Measurements from ENCODE around the gene ACSL5. TPM values are rescaled to one million over a fixed set of nuclear protein-coding genes. Genes with fewer than 3 reads are reported as not detected.

The ACSL5 gene
- total and polyA plus RNA-seq, 2 of the 4 experiments (the other 2 are of a cell fraction): 0.87 to 1.3 TPM

GRCh38 chr10:112332509-112333228 lies 41.2 kb upstream of the ACSL5 start:
- in situ Hi-C loops (cut with MboI; ENCODE audit: low sequenced_read_pairs): no loop called here
- dilution Hi-C loops (cut with HindIII; ENCODE audit: low sequenced_read_pairs, unreplicated experiment): no loop called here
- Histone ChIP-seq H2BK20ac (ENCODE audit: low read depth, low read length) (no peak overlapping the region), H3K79me1 (ENCODE audit: low read depth in 1 of 2, low read length in 2 of 2) (no peaks in the 10 kb centered on the region), H2BK15ac (ENCODE audit: low read depth, low read length) (no peak overlapping the region), H4K5ac (ENCODE audit: low read depth, low read length) (no peak overlapping the region), H3K9me3 (ENCODE audit: control insufficient read depth, insufficient read depth, low read length) (no peaks in the 10 kb centered on the region), H3K14ac (replicated peaks; ENCODE audit: low read depth, low read length) (no peak overlapping the region), H3K9me1 (ENCODE audit: insufficient read depth, low read length) (no peaks in the 10 kb centered on the region), H3K4ac (ENCODE audit: low read depth, low read length) (no peak overlapping the region), H3K56ac (ENCODE audit: extremely low read depth, insufficient read depth, low read length) (no peak overlapping the region), H4K91ac (ENCODE audit: insufficient read depth, low read depth, low read length) (no peak overlapping the region), H2AK9ac (replicated peaks; ENCODE audit: low read depth, low read length, poor library complexity) (no peak overlapping the region), H2BK120ac (ENCODE audit: low read depth, low read length) (no peak overlapping the region), H3K4me1 (ENCODE audit: control insufficient read depth, insufficient read depth, low read length) (no peaks in the 10 kb centered on the region), H3K27ac (ENCODE audit: insufficient read depth, low read length) (no peak overlapping the region), H3K4me3 (ENCODE audit: insufficient read depth, low read depth, low read length) (no peak overlapping the region), H3K23ac (ENCODE audit: low read depth, low read length) (no peak overlapping the region), H3K4me2 (ENCODE audit: low read depth, low read length) (no peak overlapping the region), H2AK5ac (ENCODE audit: low read depth, low read length) (no peak overlapping the region), H3K9ac (ENCODE audit: low read depth, low read length) (no peak overlapping the region), H3K27me3 (ENCODE audit: control insufficient read depth, insufficient read depth, low read length) (no peaks in the 10 kb centered on the region; the same call in none of the 2 replicates), H2BK5ac (ENCODE audit: low read depth, low read length, poor library complexity, severe bottlenecking) (no peak overlapping the region), H3K36me3 (ENCODE audit: control insufficient read depth, insufficient read depth, low read length) (no peaks in the 10 kb centered on the region), H4K20me1 (ENCODE audit: insufficient read depth, low read length) (no peaks in the 10 kb centered on the region), H4K8ac (ENCODE audit: low read depth in 2 of 2, low read length in 2 of 2) (no peak overlapping the region), H2AFZ (replicated peaks; ENCODE audit: low read length, poor library complexity) (no peak overlapping the region), H3K18ac (ENCODE audit: low read depth, low read length) (no peak overlapping the region)
- ChIA-PET CTCF (interaction anchor here (0.9 kb wide), 1 partner anchor 140 kb away, joined by 4 read pairs; no protein-coding TSS in a partner anchor), POLR2A (ENCODE audit: unreplicated experiment) (interaction anchor here (0.5 kb wide), 1 partner anchor 11 kb away, joined by 5 read pairs; no protein-coding TSS in a partner anchor)
- intact Hi-C loops (cut with micrococcal nuclease): no loop called here
- no peak for ATAC-seq (ENCODE audit: low read depth)
- DNase-seq: no peak
- WGBS, 2 experiments (ENCODE audit: extremely low coverage in 2 of 2, insufficient read length in 1 of 2): 67% methylated on average over 3 of the region's 5 CpGs; no CpG with 5 or more reads in 1 of the 2 experiments
- no peak for TF ChIP-seq MAFK (IDR thresholded peaks at IDR 0.05; ENCODE audit: low read depth, low read length)
- no TSS peak for BruUV-seq (replicated peaks)

Measured in IMR-90 (cell line).